Common myeloid progenitor, CD34-positive (primary cell): Measurements from ENCODE around the gene CCDC73.

Source experiments
- CTCF ChIA-PET: fragments of 350-600 bp; sonication (Branson Sonifier 250); formaldehyde crosslinking; loops from one replicate; lab custom pipeline; 2021; ENCODE audit warnings: antibody characterized with exemption; lab: Charles Lee
- POLR2A ChIA-PET: fragments of 350-600 bp; sonication (Branson Sonifier 250); formaldehyde crosslinking; loops from one replicate; lab custom pipeline; 2021; ENCODE audit warnings: antibody characterized with exemption; lab: Charles Lee
- DNase-seq, 3 donors: peaks; one replicate each; pipeline versions ENCODE4 v3.0.0 to v3.0.0-alpha.2; 2013
- H3K27ac ChIP-seq, 2 experiments: 1 replicate in 1 of 2; 2 replicates in 1 of 2; pipeline ENCODE4 v1.7.0; 2013; ENCODE audit warnings: inconsistent platforms in 2 of 2, low read length in 2 of 2, mild to moderate bottlenecking in 2 of 2, low read depth in 1 of 2, moderate library complexity in 1 of 2; ENCODE audit not compliant: severe bottlenecking in 2 of 2, insufficient read depth in 1 of 2, poor library complexity in 1 of 2
- H3K27me3 ChIP-seq, 5 experiments: replicated peaks in 2 of 5; 1 replicate in 3 of 5; 2 replicates in 2 of 5; pipeline versions ENCODE4 v1.6.1 to v1.7.0; 2013; ENCODE audit warnings: low read length in 4 of 5, mild to moderate bottlenecking in 2 of 5, moderate library complexity in 2 of 5, inconsistent platforms in 1 of 5; ENCODE audit not compliant: insufficient read depth in 5 of 5, control insufficient read depth in 4 of 5
- H3K36me3 ChIP-seq, 4 experiments: 1 replicate in 2 of 4; 2 replicates in 2 of 4; pipeline versions ENCODE4 v1.6.1 to v1.7.0; 2013; ENCODE audit warnings: low read length in 3 of 4, control low read depth in 1 of 4, mild to moderate bottlenecking in 1 of 4; ENCODE audit not compliant: control insufficient read depth in 4 of 4, insufficient read depth in 4 of 4
- H3K4me1 ChIP-seq, 4 experiments: 1 replicate in 3 of 4; 2 replicates in 1 of 4; pipeline versions ENCODE4 v1.6.1 to v1.7.1; 2013; ENCODE audit warnings: low read length in 3 of 4, mild to moderate bottlenecking in 3 of 4, control low read depth in 1 of 4, inconsistent platforms in 1 of 4, moderate library complexity in 1 of 4; ENCODE audit not compliant: control insufficient read depth in 4 of 4, insufficient read depth in 4 of 4; ENCODE audit errors: control extremely low read depth in 1 of 4
- H3K4me3 ChIP-seq, 7 experiments: 1 replicate in 4 of 7; 2 replicates in 3 of 7; pipeline versions ENCODE4 v1.5.1 to v1.7.0; 2013; ENCODE audit warnings: mild to moderate bottlenecking in 7 of 7, low read length in 6 of 7, moderate library complexity in 6 of 7, inconsistent platforms in 2 of 7, low read depth in 2 of 7, control low read depth in 1 of 7; ENCODE audit not compliant: insufficient read depth in 4 of 7, control insufficient read depth in 1 of 7; ENCODE audit errors: extremely low read depth in 1 of 7
- H3K9me3 ChIP-seq, 5 experiments: 1 replicate in 4 of 5; 2 replicates in 1 of 5; pipeline versions ENCODE4 v1.6.1 to v1.7.1; 2013; ENCODE audit warnings: low read length in 4 of 5, mild to moderate bottlenecking in 2 of 5, inconsistent platforms in 1 of 5, low read depth in 1 of 5, moderate library complexity in 1 of 5; ENCODE audit not compliant: control insufficient read depth in 4 of 5, insufficient read depth in 2 of 5; ENCODE audit errors: control extremely low read depth in 1 of 5
- WGBS: methylation state at CpG from one replicate; pipeline ENCODE4 v1.1.5; 2013; ENCODE audit not compliant: insufficient coverage; 5-methylcytosine and 5-hydroxymethylcytosine counted together

The CCDC73 gene

DNA sequence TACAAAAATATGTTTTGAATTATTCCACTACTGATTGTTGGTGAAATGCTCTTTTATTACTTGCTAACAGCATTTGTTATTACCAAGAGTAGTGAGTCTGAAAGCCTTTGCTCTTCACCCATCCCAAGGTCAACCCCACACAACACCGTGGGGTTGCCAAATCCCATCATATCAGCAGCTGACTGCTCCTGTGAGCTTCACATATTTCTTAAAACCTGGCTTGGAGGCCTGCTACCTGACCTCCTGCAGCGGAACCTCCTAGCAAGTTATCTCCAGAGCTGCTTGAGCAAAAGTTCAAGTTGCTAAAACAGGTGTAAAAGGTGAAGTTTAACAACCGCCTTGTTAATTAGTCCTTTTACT, 230.9 kb downstream of the CCDC73 start:
- no peaks in the 10 kb centered on the region for H3K36me3 ChIP-seq

DNA sequence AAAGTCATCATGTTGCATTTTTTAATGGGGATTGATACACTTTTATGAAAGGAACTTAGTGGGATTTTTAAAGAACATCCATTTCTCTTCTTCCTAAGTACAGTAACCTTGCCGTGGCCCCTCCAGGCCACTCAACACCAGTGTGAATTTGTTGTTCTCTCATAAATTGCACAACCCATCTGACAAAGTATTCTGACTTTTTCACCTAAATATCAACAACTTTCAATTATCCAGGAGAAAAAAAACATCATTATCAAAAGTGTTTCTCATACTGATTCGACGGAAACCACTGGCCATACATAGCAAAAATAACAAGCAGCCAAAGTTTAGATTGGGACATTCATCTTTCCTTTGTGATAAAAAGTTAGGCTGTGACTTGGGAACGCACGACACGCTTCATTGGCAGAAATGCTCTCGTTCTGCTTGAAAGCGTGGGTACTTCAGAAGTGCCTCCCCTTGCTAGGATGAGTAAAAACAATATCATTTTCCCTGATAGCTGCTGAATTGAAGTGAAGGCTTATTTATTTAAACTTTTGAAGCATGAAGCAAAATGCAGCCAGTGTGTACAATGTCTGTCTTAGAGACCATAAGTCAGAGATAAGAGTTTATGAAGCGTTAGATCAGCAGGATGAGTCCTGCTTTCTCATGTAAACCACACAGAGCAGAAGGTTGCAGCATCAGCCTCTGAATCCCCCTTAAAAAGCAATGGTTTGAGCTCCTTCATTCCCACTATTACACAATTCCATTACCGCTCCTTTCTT, 231.4 kb downstream of the CCDC73 start:
- no peaks in the 10 kb centered on the region for H3K36me3 ChIP-seq
- H3K9me3 ChIP-seq, result no peaks in the 10 kb centered on the region
- ChIA-PET POLR2A (no interaction called here), CTCF (interaction anchor here (1.9 kb wide), 1 partner anchor 10 kb away, joined by 8 read pairs; no protein-coding TSS in a partner anchor)
- H3K27me3 ChIP-seq, result no peaks in the 10 kb centered on the region
- no peak for DNase-seq
- no peaks in the 10 kb centered on the region for H3K4me1 ChIP-seq
- no peak overlapping the region for H3K4me3 ChIP-seq
- WGBS, result 100% methylated on average over 9 of the region's 10 CpGs
- no peak overlapping the region for H3K27ac ChIP-seq

More for the DNA sequence above, 230.9 kb downstream of the CCDC73 start:
- Histone ChIP-seq H3K27me3 (no peaks in the 10 kb centered on the region), H3K27ac (no peak overlapping the region), H3K4me1 (no peaks in the 10 kb centered on the region), H3K4me3 (no peak overlapping the region), H3K9me3 (no peaks in the 10 kb centered on the region)
- WGBS, result 93% methylated on average over 3 of the region's 3 CpGs
- no peak for DNase-seq
- ChIA-PET POLR2A (no interaction called here), CTCF (interaction anchor here (1.9 kb wide), 1 partner anchor 10 kb away, joined by 8 read pairs; no protein-coding TSS in a partner anchor)

DNA sequence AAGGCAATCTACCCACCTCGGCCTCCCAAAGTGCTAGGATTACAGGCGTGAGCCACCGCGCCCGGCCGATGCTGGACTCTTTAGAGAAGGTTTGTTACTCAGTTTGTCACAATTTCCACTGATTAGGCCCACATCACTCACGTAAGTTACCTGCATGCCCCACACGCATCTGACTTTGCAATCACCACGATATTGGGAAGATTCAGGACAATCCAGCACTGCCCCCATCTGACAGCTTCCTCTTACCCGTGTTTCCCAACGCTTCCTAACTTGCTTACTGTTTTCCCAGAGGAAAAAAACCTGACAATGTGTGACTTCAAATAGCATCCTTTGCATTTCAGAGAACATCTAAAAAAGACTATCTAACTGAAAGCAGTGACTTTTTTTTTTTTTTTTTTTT, 232.6 kb downstream of the CCDC73 start:
- Histone ChIP-seq H3K4me1 (no peaks in the 10 kb centered on the region), H3K4me3 (no peak overlapping the region), H3K9me3 (no peaks in the 10 kb centered on the region), H3K36me3 (no peaks in the 10 kb centered on the region), H3K27me3 (no peaks in the 10 kb centered on the region), H3K27ac (no peak overlapping the region)
- 96% methylated on average over 11 of the region's 11 CpGs for WGBS
- no peak for DNase-seq
- ChIA-PET CTCF (interaction anchor here (0.6 to 1.9 kb wide), 2 partner anchors 9 to 577 kb away, joined by 3 to 8 read pairs; no protein-coding TSS in a partner anchor), POLR2A (no interaction called here)

DNA sequence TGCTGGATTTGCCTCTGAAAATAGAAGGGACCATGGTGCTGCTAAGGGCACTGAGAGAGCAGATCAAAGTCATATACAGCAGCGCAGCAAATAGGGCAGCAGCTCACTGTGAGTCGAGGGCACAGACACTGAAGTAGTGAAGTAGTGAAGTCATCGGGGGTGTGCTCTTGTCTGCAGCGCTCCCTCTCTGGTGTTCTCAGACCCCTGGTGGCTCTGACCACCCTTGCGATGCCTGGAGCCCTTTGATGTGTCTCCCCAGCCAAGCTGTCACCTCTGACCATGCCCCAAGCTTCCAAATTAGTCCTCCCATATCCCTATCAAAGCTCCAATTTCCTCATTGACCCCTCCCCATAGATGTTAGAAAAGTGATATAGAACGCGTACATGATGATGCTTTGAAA, 238.6 kb downstream of the CCDC73 start:
- no peak for DNase-seq
- 89% methylated on average over 4 of the region's 7 CpGs for WGBS
- H3K27me3 ChIP-seq, result no peaks in the 10 kb centered on the region
- no peak overlapping the region for H3K27ac ChIP-seq
- CTCF ChIA-PET, result interaction anchor here (1.0 kb wide), 2 partner anchors 12 to 77 kb away, joined by 3 read pairs; no protein-coding TSS in a partner anchor
- no peaks in the 10 kb centered on the region for H3K9me3 ChIP-seq
- no peaks in the 10 kb centered on the region for H3K36me3 ChIP-seq
- POLR2A ChIA-PET, result no interaction called here
- no peak overlapping the region for H3K4me3 ChIP-seq
- H3K4me1 ChIP-seq, result no peaks in the 10 kb centered on the region

DNA sequence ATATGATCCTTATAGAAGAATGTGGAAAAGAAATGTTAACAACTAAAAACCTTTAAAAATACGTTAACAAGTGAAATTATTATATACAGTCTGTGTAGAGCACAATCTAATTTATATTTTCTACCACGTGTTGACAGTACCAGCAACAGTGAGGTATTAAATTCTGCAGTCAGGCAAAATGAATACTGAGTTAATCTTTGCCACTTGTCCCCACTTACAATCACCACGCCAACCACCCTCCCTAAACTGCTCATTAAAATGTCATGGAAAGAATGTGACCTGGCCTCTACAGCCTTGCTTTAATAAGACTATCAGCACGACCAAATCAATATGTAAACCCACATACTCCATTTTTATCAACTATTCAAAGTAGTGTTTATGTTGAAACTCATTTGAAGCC, 239.4 kb downstream of the CCDC73 start:
- no peaks in the 10 kb centered on the region for H3K27me3 ChIP-seq
- no peaks in the 10 kb centered on the region for H3K36me3 ChIP-seq
- ChIA-PET CTCF (interaction anchor here (1.0 kb wide), 1 partner anchor 12 kb away, joined by 3 read pairs; no protein-coding TSS in a partner anchor), POLR2A (no interaction called here)
- no peak overlapping the region for H3K27ac ChIP-seq
- H3K4me1 ChIP-seq, result peaks cover 0 to 2% (median under 1%) of the 10 kb centered on the region in 4 experiments
- H3K4me3 ChIP-seq, result no peak overlapping the region
- WGBS, result 100% methylated on average over 2 of the region's 4 CpGs
- no peak for DNase-seq
- no peaks in the 10 kb centered on the region for H3K9me3 ChIP-seq
